Measurements from ENCODE around the gene LCN9.

GRCh38 chr9:135641047-135641446 is 22.1 kb upstream of the LCN9 start:
- TF ChIP-seq CTCF (IDR thresholded peaks at IDR 0.05) = no peak
- no peak for TF ChIP-seq POLR2A (IDR thresholded peaks at IDR 0.05)

Data from adrenal gland (tissue), 5 donors.